GM18907 (cell line): ENCODE results near the gene CMTM8.

Experiments used
- ATAC-seq: cut with Tn5 transposase; IDR thresholded peaks from one replicate; pipeline ENCODE4 v1.9.1; 2021; ENCODE audit warnings: mild to moderate bottlenecking, moderate library complexity; ENCODE audit not compliant: unreplicated experiment

The CMTM8 gene

DNA sequence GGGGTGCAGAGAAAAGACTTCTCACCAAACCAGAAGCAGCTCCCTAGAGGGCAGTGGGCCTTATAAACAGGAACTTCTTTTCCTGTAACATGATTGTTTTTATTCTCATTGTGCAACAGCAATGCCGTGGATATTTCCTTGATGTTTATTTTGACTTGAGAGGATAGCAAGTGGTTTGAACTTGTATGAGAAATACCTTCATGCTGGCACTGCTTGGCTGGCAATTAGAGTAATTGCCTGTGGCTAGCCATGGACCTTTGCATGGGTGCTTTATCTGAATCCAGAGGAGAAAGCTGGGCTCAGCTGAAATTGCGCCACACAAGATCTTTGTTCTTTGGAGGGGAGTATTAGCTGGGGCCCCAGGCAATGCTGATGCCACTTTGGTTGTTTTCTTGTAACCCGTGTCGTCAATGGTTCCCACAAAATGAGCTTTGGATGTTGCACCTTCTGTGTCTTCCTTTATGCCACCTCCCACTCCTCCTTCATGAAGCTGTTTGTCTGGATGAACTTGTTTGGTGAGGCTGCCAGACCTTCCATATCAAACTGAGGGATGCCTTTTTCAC is 37.9 kb downstream of the CMTM8 start:
- no peak for ATAC-seq

DNA sequence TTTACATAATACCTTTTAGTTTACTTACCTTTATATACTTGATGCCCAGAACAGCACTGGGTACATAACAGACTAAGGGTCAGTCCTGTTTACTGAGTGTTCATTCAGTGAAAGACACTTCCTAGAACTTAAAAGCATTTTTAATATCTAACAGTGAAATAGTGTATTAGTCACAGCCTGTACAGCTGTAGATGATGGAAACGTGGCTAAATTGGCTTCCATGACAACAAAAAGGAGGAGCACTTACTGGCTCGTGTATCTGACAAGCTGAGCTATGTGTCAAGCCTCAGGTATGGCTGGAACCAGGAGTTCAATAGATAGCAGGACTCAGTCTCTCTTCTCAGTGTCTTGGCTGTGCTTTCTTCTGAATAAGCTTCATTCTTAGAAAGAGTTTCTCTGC is 40.2 kb downstream of the CMTM8 start:
- ATAC-seq: no peak

DNA sequence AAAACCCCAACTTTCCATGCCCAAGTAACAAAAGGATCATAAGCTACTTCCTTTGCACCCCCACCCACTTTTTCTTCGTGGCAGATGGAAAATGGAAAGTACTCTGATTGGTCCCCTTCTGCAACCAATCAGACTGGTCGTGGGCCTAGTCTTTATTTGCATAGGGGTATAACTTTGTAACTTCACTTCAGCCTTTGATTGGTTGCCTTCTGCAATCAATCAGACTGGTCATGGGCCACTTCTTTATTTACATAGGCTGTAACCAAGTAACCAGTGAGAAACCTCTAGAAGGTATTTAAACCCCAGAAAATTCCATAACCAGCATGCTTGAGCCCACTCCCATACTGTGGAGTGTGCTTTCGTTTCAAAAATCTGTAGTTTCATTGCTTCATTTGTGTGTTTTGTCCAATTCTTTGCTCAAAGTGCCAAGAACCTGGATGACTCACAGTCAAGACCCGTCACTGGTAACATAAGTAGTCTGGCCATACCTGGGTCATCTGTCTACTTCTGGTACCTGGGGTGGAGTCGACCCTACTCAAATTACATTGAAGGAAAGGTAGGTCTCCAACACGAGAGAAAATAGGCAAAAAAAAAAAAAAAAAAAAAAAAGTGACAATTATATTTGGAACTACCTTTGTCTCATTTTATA is 41.9 kb downstream of the CMTM8 start:
- ATAC-seq: no peak

DNA sequence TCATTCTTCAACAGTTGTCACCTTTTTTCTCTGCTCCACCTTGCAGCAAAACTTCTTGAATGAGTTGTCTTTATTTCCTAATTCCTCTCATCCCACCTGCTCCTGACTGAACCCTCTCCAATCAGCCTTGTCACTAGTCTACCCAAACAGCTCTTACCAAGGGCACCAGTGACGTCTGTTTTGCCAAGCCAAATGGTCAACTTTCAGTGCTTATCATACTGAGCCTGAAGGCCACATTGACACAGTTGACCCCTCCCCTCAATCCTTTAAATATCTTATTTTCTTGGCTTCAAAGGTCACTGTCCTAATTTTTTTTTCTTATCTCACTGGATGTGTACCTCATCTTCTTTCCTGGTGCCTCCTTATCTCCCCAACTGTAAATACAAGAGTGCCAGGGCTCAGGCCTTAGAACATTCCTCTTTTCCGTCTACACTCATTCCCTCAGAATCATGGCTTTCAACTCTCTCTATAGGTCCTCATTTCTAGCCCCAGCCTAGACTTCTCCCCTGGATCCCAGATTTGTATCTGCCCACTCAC is 43.2 kb downstream of the CMTM8 start:
- no peak for ATAC-seq

DNA sequence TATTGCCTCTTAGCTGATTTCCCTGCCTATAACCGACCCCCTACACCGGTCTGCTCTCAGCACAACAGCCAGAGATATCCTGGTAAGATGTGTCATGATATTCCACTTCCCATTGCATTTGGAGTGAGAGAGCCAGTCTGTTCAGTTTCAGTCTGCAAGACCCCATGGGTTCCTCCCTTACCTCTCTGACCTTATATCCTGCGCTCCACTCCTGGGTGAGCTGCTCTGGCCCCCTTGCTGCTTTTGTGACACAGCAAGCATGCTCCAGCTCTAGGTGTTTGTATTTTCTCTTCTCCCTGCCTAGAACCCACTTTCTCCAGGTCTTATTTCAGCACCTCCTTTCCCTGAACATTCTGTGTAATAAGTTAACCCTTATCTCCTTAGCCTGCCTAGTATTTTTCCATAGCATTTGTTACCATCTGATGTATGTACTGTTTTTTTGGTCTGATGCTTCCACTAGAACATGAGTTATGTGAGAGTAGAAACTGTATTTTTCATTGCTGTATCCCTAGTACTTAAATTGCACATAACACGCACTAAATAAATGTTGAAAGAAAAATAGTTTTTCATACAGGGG is 44.2 kb downstream of the CMTM8 start:
- ATAC-seq: no peak

DNA sequence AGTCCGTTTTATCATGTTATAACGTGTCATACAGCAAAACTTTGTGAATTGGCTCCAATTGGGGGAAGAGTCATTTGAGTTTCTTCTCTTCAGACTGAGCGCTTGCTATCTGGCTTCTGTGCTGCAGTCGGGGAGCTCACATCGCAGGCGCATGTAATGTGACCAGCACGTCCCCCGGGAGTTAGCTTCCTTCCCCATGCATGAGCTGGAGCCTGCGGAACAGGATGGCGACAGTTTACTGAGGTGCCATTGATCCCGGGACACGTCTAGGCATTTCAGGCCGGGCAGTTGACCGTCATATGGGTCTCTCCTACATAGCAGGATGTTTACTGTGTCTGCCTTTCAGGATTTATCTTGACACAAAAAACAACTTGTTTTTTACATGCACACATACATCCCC is 44.8 kb downstream of the CMTM8 start:
- no peak for ATAC-seq

DNA sequence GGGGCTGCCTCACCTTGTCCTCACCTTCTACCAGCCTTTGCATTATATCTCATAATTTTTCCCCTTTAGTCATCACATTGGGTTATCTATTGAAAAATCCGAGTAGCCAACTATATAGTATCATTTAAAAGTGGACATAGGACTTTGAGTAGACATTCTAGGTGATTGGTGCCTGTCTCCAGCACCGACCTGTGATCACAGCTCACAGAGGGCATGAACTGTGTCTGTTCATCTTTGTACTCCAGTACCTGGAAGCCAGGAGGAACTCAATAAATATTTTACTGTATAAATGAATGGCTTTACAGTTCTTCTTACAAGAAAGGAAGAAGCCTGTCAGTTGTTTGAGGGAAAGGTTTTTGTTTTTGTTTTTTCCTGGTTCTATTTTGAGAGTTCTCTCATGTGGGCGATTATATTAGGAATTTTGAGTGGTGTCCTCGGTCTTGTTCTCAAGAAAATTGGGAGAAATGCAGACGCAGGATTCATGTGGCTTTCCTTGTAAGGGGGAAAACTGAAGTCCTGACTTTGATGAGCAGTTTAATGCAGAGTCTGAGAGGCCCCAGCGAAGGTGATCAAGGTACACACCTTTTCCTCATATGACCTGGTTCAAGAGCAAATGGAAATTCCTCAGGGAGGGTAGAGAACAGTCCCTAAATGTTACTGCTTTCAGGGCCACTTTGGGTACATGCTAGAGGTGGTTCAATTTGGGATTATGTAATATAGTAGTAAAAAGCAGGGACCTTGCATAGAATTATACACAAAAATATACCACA is 46.1 kb downstream of the CMTM8 start:
- no peak for ATAC-seq

DNA sequence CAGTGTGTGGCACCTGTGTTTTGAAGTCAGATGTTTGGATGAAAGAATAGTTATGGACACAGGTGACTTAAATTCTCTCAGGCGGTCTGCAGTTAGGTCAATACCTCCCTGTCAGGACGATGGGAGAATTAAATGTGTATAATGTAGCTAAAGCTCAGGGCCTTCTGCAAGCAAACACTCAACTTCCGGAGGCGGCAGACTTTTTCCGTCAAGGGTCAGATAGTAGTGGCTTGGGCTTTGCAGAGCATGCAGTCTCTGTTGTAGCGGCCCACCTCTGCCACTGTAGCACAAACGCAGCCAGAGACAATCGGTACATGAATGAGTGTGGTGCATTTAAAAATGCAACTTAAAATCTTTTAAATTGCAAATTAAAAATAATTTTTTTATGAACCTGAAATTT is 47.4 kb downstream of the CMTM8 start:
- no peak for ATAC-seq

DNA sequence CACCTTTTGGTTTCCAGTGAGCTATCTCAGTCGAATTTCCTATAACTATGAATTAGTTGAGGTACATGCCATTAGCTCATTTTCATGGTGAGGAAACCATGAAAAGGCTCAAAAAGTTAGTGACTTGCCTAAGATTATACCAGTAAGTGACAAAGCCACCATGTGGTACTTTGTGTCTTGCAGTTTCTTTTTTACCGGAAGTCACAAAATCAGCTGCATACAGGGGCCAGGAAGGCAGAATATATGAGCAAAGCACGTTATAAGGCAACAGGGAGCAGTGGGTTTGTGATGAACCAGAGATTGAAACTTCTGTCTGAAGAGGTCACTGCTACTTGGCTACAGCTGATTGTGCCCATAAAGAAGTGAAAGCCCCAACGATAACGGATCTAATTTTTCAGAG is 50.3 kb downstream of the CMTM8 start:
- no peak for ATAC-seq

DNA sequence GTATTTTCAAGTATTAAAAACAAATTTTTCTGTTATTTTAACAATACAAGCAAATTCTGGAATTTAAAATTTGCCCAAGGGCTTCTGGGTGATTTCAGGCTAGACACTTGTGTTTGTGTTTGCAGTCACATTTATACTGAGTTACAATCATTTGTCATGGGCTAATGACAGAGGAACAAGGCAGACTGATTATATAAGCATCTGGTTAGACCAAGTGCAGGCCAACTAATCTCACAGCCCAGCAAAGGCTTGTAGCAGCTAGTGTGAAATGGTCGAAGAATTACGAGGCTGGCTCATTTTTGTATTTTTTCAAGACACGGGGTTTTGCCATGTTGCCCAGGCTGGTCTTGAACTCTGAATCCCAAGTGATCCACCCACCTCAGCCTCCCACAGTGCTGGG is 52.1 kb downstream of the CMTM8 start:
- no peak for ATAC-seq

DNA sequence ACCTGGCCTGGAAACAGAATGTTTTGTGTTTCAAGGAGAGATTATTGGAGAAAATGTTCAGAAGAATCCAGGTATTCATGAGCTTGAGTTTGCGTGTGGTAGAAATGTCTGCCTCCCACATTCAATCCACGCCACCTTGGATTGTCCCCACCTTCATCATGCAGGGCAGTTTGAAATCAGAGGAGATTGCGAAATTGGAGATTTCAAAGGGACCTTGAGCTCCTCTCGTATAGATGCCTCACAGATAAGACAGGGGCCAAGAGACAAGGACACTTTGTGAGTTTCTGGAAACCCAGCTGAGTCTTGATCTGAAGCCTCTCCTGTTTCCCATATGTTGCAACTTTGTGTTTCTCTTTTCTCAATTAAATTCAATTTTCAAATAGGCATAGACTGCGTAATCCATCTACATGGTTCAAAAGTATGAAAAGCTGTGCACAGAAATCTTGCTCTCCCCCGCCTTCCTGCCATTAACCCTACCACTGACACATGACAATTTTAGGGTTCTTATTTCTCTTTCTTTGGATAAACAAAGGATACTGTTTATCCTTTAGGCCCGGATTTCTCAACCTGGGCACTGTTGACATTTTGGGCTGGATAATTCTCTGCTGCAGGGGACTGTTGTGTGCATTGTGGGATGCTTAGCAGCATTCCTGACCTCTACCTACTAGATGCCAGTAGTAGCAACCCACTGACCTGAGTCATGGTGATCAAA is 53.8 kb downstream of the CMTM8 start:
- ATAC-seq: no peak

DNA sequence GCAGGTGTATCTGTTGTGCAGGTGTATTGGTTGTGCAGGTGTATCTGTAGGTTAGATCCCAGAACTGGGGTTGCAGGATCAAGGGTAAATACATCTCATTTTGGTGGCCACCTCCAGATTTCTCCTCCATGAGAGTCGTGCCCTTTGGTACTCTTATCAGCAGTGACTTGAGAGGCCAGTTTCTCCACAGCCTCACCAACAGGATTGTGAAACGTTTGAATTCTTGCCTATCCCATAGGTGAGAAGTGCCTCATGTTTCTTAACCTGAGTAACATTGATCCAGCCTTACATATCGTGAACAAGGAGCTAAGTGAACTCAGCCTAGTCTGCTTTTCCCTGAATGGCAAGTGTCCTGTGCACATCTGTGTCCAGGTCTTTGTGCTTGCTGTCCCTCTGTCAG is 55.4 kb downstream of the CMTM8 start:
- no peak for ATAC-seq

DNA sequence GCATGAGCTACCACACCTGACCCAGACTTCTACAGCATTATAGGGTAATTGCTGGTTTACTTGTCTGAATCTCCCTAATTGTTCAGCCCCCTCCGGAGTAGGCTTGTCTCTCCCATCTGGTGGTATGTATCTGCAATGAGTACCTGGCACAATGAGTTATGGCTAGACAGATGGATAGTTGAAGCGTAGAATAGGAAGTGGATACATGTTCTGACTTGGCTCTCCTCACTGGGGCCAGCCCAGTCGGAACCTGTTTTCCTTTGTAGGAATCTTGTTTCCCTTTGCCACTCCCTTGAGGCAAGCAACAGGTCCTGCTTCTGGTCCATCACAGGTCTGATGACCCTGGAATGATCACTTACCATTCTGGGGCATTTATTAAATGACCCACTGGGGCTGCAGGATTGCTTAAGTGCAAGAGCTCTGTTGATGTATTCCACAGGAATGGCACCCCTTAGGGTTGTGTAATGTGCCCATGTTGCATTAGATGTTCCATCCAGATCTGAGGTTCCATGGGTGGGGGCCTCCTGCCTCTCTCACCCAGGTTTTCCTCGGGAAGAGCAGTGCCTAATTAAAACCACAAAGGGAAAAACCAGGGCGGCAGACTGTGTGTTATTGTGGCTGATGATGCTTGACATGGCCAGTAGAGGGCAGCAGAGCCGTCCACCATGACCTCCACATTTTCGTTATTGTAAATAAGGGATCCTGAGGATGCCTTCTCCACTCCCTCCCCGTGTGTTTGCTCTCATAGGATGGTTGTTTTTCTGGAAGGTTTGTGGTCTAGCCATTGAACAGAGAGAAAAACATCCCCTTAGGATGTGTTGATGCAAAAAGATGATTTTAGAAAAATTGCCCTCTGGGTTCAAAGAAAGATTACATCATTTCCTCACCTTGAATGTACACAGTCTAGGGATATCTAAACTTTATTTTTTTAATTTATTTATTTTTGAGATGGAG is 58.0 kb downstream of the CMTM8 start:
- ATAC-seq: peak; percentile 74

DNA sequence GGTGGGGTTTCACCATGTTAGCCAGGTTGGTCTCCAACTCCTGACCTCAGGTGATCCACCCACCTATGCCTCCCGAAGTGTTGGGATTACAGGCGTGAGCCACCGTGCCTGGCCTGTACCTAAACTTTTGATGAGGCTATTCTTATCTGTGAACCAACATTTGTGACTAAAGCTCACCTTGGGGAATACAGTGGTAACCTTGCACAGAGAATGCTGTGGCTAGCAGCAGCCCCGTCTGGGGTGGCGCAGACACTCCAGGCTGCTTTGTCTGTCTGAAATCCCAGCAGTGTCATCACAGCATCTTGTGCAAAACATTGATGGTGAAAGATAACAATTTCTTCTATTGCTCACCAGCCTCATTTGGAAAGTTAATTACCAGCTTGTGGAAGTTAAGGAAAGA is 58.9 kb downstream of the CMTM8 start:
- ATAC-seq: no peak

DNA sequence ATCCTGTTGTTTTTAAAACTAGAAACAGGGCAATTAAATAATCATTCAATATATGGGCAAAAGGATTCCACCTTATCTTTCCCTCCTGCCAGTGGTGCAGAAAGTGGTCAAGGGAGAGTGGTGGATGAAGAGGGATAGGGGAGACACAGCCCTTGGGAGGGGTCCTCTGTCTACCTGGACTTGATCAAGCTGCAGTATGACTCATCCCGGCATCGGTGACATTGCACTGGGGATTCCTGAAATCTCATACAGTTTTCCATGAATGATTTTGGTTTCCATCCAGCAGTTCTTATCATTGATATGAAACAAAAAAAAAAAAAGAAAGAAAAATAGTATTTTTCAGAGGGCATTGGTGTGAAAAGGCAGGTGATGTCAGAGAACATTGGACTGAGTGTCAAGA is 62.9 kb downstream of the CMTM8 start:
- ATAC-seq: no peak

DNA sequence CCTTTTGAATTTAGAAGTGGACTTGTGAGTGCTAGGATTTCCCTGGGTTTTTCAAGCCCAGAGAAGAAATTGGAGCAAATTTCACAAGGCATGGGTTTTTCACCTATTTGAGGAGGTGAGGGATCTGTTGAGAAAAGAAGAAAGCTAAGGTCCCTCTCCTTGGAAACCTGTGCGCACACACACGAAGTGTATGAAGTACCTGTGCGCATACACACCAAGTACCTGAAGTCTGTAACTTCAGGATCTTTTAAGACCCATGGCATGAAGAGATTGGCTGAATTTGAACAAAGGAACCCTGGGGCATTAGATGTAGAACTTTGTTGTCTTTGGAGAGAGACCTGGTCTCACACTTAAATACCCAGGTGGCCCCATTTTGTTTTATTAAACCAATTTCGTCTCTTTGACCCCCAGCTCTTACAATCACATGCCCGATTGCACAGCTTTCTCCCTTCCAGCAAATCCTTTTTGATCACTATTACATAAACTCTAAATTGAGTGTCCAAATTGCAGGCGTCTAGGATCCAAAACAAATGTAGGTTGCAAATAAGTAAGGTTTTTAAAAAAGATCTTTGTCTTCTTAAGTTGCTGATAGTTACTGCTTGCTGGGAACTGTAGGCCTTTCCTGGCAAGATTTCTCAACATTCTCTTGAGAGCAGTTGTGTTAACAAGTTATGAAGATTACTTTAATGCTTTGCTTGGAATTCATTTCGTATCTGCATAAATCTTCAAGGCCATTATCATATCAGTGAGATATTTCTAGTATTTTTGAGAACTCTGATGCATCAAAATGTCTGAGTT is 64.3 kb downstream of the CMTM8 start:
- ATAC-seq: no peak

DNA sequence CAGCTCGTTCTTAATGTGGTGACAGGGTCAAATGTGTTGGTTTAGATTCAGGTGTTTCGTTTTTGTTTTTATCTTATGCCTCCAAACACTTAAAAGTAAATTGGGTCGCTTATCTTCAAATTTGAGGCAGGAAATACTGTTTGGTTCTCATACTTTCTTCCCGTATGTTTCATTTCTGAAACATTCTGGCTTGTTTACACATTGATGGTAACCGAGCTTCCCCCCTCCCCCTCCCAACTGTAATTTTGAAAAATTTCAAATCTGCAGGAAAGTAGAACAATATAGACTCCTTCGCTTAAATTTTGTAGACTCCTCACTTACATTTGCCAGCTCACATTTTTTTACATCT is 64.9 kb downstream of the CMTM8 start:
- no peak for ATAC-seq

DNA sequence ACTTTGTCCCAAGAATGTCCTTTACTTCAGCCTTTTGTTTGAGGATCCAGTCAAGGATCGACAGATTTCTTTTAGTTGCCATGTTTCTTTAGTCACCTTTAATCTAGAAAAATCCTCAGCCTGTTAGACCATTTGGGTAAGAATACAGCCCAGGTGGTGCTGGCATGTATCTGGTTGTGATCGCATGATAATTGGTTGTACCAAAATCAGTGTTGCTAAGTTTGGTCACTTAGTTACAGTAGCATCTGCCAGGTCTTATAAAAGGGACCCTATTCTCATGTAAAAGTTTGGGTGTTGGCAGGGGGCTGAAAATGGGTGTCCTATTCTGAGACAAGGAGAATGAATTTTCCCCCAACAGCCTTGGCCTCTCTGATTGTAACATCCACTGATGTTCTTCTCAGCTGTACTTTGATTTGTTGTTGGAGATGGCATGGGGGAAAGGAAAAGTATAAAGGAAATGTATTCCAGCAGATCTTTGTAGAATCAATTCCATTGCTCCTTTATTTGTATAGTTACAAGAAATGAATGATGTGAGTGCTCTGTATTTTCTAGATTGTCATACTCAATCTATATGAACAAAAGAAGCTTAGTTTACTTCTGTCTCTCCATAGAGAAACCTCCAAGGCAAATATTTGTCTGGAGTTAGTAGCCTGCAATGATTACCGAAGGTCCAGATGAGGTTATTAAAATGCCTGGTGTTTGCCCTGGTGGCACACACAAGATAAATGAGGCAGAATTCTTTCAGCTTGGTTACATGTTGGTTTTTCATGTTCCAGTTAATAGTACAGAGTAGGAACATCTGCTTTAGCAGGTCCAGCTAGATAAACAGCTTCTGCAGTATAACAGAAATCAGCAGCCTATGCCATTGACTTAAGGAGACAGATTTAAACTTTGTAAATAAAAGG is 65.7 kb downstream of the CMTM8 start:
- no peak for ATAC-seq
